K562 (cell line): ENCODE results near the gene KCNH2. TPM values are rescaled to one million over a fixed set of nuclear protein-coding genes. Genes with fewer than 3 reads are reported as not detected.

Experiments
- ATAC-seq: fragments of 200-7000 bp; cut with Tn5 transposase; 3 replicates; pipeline ENCODE4 v1.9.1; 2020; ENCODE audit warnings: moderate library complexity
- BruUV-seq: library from RNA; stranded (reverse); fragments of 400-500 nt; replicated peaks from 2 replicates; lab custom pipeline; 2021; lab: Mats Ljungman, UMichigan
- CTCF ChIA-PET: fragments of 300-600 bp; formaldehyde crosslinking; extraction: SDS; loops from one replicate; lab custom pipeline; 2021; ENCODE audit warnings: low intra/inter-chr PET ratio; lab: Yijun Ruan, JAX
- POLR2A ChIA-PET: fragments of 300-600, 350-650 bp; sonication (Branson Sonifier 250); formaldehyde crosslinking; extraction: SDS; loops from one replicate; lab custom pipeline; 2021; ENCODE audit warnings: antibody characterized with exemption, inconsistent platforms; lab: Yijun Ruan, JAX
- DNase-seq, 4 experiments: peaks; one replicate each; pipeline versions ENCODE4 v3.0.0 to v3.0.0-alpha.2; 2011 to 2018; ENCODE audit warnings: low spot score in 3 of 4, mixed read lengths in 3 of 4; ENCODE audit errors: extremely low read depth in 1 of 4
- FAIRE-seq: peaks from 2 replicates; lab custom pipeline; 2011; peaks lifted over from hg19 to GRCh38; lab: Jason Lieb, UNC
- H2AFZ ChIP-seq: 2 replicates; pipeline ENCODE4 v1.6.0; 2011; ENCODE audit warnings: low read depth, low read length, control low read depth, inconsistent platforms
- H3K27ac ChIP-seq: fragments of 200-600 bp; 3 replicates; pipeline ENCODE4 v1.8.0; 2011; ENCODE audit warnings: low read depth, mild to moderate bottlenecking, control low read depth, inconsistent platforms, low read length, moderate library complexity, mixed read lengths; ENCODE audit errors: extremely low read depth
- H3K27me3 ChIP-seq, 2 experiments: fragments of 300-600 bp in 1 of 2; 2 replicates in 1 of 2; 3 replicates in 1 of 2; pipeline versions ENCODE4 v1.6.0 to v1.8.0; 2011; ENCODE audit warnings: inconsistent platforms in 2 of 2, low read length in 2 of 2, mild to moderate bottlenecking in 1 of 2, mixed read lengths in 1 of 2, moderate library complexity in 1 of 2; ENCODE audit not compliant: control insufficient read depth in 2 of 2, insufficient read depth in 2 of 2
- H3K36me3 ChIP-seq: fragments of 300-600 bp; 3 replicates; pipeline ENCODE4 v1.8.0; 2011; ENCODE audit warnings: mild to moderate bottlenecking, low read length, inconsistent platforms; ENCODE audit not compliant: control insufficient read depth, insufficient read depth
- H3K4me1 ChIP-seq, 2 experiments: fragments of 200-600 bp in 1 of 2; replicated peaks in 1 of 2; 2 replicates in 1 of 2; 3 replicates in 1 of 2; pipeline versions ENCODE4 v1.5.1 to v1.8.0; 2011; ENCODE audit warnings: inconsistent platforms in 2 of 2, low read length in 2 of 2, mild to moderate bottlenecking in 1 of 2, mixed read lengths in 1 of 2, moderate library complexity in 1 of 2; ENCODE audit not compliant: control insufficient read depth in 2 of 2, insufficient read depth in 2 of 2
- H3K4me2 ChIP-seq: 2 replicates; pipeline ENCODE4 v1.6.1; 2011; ENCODE audit warnings: low read length, control low read depth, inconsistent platforms, mixed read lengths; ENCODE audit not compliant: insufficient read depth
- H3K4me3 ChIP-seq: fragments of 200-600 bp; sonication (generic), shearing (Covaris generic); 2 replicates; pipeline ENCODE4 v1.5.1; 2016; ENCODE audit warnings: control low read depth, inconsistent platforms
- H3K79me2 ChIP-seq: fragments of 200-600 bp; 3 replicates; pipeline ENCODE4 v1.8.0; 2011; ENCODE audit warnings: low read length, inconsistent platforms; ENCODE audit not compliant: control insufficient read depth, insufficient read depth
- H3K9ac ChIP-seq, 2 experiments: 2 replicates each; pipeline versions ENCODE4 v1.6.0 to v1.6.1; 2011; ENCODE audit warnings: low read depth in 2 of 2, low read length in 2 of 2, control low read depth in 1 of 2, inconsistent platforms in 1 of 2, mild to moderate bottlenecking in 1 of 2, mixed read lengths in 1 of 2; ENCODE audit not compliant: insufficient read depth in 1 of 2
- H3K9me1 ChIP-seq: one replicate; pipeline ENCODE4 v1.6.0; 2011; ENCODE audit warnings: inconsistent platforms, mild to moderate bottlenecking, low read length, moderate library complexity; ENCODE audit not compliant: control insufficient read depth, insufficient read depth
- H3K9me3 ChIP-seq: replicated peaks from 2 replicates; pipeline ENCODE4 v1.5.1; 2011; ENCODE audit warnings: low read depth, low read length, inconsistent platforms; ENCODE audit not compliant: control insufficient read depth, insufficient read depth
- H4K20me1 ChIP-seq: replicated peaks from 2 replicates; pipeline ENCODE4 v1.6.1; 2011; ENCODE audit warnings: low read length, inconsistent platforms, mixed read lengths; ENCODE audit not compliant: control insufficient read depth, insufficient read depth
- CBFA2T3 ChIP-seq: fragments of 450-650 bp; IDR thresholded peaks from 2 replicates; pipeline ENCODE4 v1.6.1; 2017
- PCBP2 ChIP-seq: fragments of 200-400 bp; formaldehyde crosslinking; IDR thresholded peaks from 2 replicates; pipeline ENCODE4 v1.6.1; 2018; ENCODE audit warnings: low read length, low read depth, mild to moderate bottlenecking, moderate library complexity; ENCODE audit not compliant: poor library complexity, severe bottlenecking
- RHOXF2B ChIP-seq: fragments of 250-450 bp; sonication (Bioruptor Pico); conservative IDR thresholded peaks from 2 replicates; pipeline ENCODE4 v1.5.1; 2021
- RUNX1 ChIP-seq: sonication (generic); IDR thresholded peaks from 2 replicates; pipeline ENCODE4 v1.6.1; 2016; ENCODE audit warnings: antibody characterized with exemption, low read depth
- WGBS: fragments of 100-300 bp; shearing (Covaris generic); methylation state at CpG from one replicate; pipeline ENCODE4 v1.1.6; 2016; ENCODE audit warnings: low coverage, mixed read lengths; ENCODE audit not compliant: insufficient coverage; ENCODE audit errors: missing lambda C conversion rate; 5-methylcytosine and 5-hydroxymethylcytosine counted together
- in situ Hi-C: fragments of 300-500 bp; cut with MboI; formaldehyde crosslinking; loops from 4 replicates; pipeline ENCODE4 v1.15.0; 2018; ENCODE audit warnings: inconsistent platforms, mixed read lengths
- intact Hi-C: fragments of 100-400 bp; cut with micrococcal nuclease; formaldehyde crosslinking; loops from 2 replicates; pipeline ENCODE4 v1.14.2; 2022
- polyA plus RNA-seq, 8 experiments: library from polyadenylated mRNA; depleted of rRNA in 4 of 8; stranded (reverse) in 5 of 8; unstranded in 3 of 8; fragments of >200 nt; fragmentation: Nextera tagmentation in 2 of 8; fragmentation: Illumina TruSeq in 1 of 8; extraction: Ambion mirVana in 2 of 8; extraction: Trizol in 1 of 8; gene quantifications; 2 replicates each; pipeline versions ENCODE4 v1.2.1 to v1.2.3, GENCODE V29; 2011 to 2014; ENCODE audit warnings: inconsistent platforms in 1 of 8, missing spikeins in 1 of 8
- total RNA-seq, 7 experiments: library from RNA; depleted of rRNA in 6 of 7; stranded (reverse); fragments of >200 nt in 6 of 7; fragmentation: Illumina TruSeq in 2 of 7; extraction: Trizol in 2 of 7; gene quantifications; 2 replicates each; pipeline versions ENCODE4 v1.2.1 to v1.2.3, GENCODE V29; 2011 to 2021; ENCODE audit warnings: low replicate concordance in 1 of 7
- TF ChIP-seq, protein P1 (sequence below): sonication (generic); formaldehyde crosslinking; IDR thresholded peaks from 2 replicates; pipeline ENCODE4 v1.8.0; 2023; ENCODE audit warnings: mild to moderate bottlenecking, missing genetic modification reagents
- TF ChIP-seq, protein P2 (sequence below), 2 experiments: fragments of 450-650 bp; conservative IDR thresholded peaks; 2 replicates each; pipeline ENCODE4 v1.6.1; 2017; ENCODE audit warnings: mild to moderate bottlenecking in 2 of 2, moderate library complexity in 2 of 2
- TF ChIP-seq, protein P3 (sequence below): sonication (generic); formaldehyde crosslinking; IDR thresholded peaks from 2 replicates; pipeline ENCODE4 v1.8.1; 2023; ENCODE audit warnings: mild to moderate bottlenecking, missing genetic modification reagents
- TF ChIP-seq, protein P4 (sequence below): sonication (generic); formaldehyde crosslinking; IDR thresholded peaks from 2 replicates; pipeline ENCODE4 v1.8.0; 2022; ENCODE audit warnings: mild to moderate bottlenecking, missing genetic modification reagents

Gene KCNH2
- total and polyA plus RNA-seq, 9 of the 15 experiments (the other 6 are each of a cell fraction or from before 2014, with no cell fraction given) = 18.1 to 368 (median 218) TPM

DNA sequence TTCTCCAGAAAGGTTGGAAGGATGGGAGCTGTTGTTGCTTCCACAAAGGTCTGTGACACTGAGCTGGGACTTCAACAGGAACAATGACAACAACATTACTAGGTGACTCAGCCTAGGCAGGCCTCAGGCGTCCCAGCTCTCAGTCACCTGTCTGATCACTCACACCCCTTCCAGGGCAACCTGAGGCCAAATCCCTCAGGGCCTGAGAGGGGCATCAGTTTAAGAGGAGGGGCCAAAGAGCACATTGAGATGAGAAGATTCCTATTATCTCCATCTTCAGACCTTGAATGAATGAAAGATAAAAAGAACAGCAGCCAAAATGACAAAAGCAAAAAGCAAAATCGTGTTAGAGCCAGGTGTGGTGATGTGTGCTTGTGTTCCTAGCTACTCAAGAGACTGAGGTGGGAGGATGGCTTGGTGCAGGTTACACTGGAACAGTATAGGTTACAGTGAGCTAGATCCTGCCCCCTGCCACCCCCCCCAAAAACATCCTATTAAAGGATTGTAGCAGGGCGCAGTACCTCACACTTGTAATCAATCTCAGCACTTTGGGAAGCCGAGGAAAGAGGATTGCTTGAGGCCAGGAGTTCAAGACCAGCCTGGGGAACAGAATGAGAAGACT lies 46.4 kb upstream of the KCNH2 start, which contains the start of gene ATG9B:
Gene ATG9B (minus strand): TSS at position 60 of the 622 bp plus-strand sequence. CDS start 71 bp downstream, outside the sequence.
- Histone ChIP-seq H3K4me1 (peaks cover 39 to 61% of the 10 kb centered on the region in 2 experiments), H3K79me2 (peaks cover 9% of the 10 kb centered on the region; the same call in 2 of the 3 replicates), H3K9me1 (no peaks in the 10 kb centered on the region), H3K27ac (no peak within 1 kb of the TSS), H4K20me1 (no peaks in the 10 kb centered on the region), H2AFZ (peak within 1 kb of the TSS; percentile 30; the same call in 1 of the 2 replicates), H3K36me3 (peaks cover under 1% of the 10 kb centered on the region; the same call in 1 of the 3 replicates), H3K9me3 (no peaks in the 10 kb centered on the region), H3K9ac (peak within 1 kb of the TSS in 1 of 2 experiments; percentile 56; a peak in 2 of 4 replicates), H3K4me3 (no peak within 1 kb of the TSS), H3K27me3 (no peaks in the 10 kb centered on the region), H3K4me2 (no peak within 1 kb of the TSS)
- POLR2A ChIA-PET = interaction anchor here (0.9 to 14.3 kb wide), 4 partner anchors 10 to 71 kb away, joined by 3 to 146 read pairs (median 4); no protein-coding TSS in a partner anchor
- BruUV-seq = no TSS peak
- in situ Hi-C loops (no loop called here), intact Hi-C loops (no loop called here)
- 42% methylated on average over 4 of the region's 4 CpGs for WGBS
- CTCF ChIA-PET = no interaction called here
- no peak for FAIRE-seq
- peak in 1 of 4 experiments; percentile 61 for DNase-seq
- no peak for ATAC-seq
- TF ChIP-seq, protein P1, sequence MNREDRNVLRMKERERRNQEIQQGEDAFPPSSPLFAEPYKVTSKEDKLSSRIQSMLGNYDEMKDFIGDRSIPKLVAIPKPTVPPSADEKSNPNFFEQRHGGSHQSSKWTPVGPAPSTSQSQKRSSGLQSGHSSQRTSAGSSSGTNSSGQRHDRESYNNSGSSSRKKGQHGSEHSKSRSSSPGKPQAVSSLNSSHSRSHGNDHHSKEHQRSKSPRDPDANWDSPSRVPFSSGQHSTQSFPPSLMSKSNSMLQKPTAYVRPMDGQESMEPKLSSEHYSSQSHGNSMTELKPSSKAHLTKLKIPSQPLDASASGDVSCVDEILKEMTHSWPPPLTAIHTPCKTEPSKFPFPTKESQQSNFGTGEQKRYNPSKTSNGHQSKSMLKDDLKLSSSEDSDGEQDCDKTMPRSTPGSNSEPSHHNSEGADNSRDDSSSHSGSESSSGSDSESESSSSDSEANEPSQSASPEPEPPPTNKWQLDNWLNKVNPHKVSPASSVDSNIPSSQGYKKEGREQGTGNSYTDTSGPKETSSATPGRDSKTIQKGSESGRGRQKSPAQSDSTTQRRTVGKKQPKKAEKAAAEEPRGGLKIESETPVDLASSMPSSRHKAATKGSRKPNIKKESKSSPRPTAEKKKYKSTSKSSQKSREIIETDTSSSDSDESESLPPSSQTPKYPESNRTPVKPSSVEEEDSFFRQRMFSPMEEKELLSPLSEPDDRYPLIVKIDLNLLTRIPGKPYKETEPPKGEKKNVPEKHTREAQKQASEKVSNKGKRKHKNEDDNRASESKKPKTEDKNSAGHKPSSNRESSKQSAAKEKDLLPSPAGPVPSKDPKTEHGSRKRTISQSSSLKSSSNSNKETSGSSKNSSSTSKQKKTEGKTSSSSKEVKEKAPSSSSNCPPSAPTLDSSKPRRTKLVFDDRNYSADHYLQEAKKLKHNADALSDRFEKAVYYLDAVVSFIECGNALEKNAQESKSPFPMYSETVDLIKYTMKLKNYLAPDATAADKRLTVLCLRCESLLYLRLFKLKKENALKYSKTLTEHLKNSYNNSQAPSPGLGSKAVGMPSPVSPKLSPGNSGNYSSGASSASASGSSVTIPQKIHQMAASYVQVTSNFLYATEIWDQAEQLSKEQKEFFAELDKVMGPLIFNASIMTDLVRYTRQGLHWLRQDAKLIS (CRISPR knock-in tag) = no peak
- TF ChIP-seq, protein P2, sequence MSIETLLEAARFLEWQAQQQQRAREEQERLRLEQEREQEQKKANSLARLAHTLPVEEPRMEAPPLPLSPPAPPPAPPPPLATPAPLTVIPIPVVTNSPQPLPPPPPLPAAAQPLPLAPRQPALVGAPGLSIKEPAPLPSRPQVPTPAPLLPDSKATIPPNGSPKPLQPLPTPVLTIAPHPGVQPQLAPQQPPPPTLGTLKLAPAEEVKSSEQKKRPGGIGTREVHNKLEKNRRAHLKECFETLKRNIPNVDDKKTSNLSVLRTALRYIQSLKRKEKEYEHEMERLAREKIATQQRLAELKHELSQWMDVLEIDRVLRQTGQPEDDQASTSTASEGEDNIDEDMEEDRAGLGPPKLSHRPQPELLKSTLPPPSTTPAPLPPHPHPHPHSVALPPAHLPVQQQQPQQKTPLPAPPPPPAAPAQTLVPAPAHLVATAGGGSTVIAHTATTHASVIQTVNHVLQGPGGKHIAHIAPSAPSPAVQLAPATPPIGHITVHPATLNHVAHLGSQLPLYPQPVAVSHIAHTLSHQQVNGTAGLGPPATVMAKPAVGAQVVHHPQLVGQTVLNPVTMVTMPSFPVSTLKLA (conservative IDR thresholded peaks at IDR 0.05) = no peak
- no peak for TF ChIP-seq RUNX1
- TF ChIP-seq, protein P3, sequence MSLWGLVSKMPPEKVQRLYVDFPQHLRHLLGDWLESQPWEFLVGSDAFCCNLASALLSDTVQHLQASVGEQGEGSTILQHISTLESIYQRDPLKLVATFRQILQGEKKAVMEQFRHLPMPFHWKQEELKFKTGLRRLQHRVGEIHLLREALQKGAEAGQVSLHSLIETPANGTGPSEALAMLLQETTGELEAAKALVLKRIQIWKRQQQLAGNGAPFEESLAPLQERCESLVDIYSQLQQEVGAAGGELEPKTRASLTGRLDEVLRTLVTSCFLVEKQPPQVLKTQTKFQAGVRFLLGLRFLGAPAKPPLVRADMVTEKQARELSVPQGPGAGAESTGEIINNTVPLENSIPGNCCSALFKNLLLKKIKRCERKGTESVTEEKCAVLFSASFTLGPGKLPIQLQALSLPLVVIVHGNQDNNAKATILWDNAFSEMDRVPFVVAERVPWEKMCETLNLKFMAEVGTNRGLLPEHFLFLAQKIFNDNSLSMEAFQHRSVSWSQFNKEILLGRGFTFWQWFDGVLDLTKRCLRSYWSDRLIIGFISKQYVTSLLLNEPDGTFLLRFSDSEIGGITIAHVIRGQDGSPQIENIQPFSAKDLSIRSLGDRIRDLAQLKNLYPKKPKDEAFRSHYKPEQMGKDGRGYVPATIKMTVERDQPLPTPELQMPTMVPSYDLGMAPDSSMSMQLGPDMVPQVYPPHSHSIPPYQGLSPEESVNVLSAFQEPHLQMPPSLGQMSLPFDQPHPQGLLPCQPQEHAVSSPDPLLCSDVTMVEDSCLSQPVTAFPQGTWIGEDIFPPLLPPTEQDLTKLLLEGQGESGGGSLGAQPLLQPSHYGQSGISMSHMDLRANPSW (CRISPR knock-in tag) = 0 out of 2 replicates have a peak, but pooled peaks have one; percentile 51
- no peak for TF ChIP-seq RHOXF2B (CRISPR knock-in tag)
- TF ChIP-seq, protein P4, sequence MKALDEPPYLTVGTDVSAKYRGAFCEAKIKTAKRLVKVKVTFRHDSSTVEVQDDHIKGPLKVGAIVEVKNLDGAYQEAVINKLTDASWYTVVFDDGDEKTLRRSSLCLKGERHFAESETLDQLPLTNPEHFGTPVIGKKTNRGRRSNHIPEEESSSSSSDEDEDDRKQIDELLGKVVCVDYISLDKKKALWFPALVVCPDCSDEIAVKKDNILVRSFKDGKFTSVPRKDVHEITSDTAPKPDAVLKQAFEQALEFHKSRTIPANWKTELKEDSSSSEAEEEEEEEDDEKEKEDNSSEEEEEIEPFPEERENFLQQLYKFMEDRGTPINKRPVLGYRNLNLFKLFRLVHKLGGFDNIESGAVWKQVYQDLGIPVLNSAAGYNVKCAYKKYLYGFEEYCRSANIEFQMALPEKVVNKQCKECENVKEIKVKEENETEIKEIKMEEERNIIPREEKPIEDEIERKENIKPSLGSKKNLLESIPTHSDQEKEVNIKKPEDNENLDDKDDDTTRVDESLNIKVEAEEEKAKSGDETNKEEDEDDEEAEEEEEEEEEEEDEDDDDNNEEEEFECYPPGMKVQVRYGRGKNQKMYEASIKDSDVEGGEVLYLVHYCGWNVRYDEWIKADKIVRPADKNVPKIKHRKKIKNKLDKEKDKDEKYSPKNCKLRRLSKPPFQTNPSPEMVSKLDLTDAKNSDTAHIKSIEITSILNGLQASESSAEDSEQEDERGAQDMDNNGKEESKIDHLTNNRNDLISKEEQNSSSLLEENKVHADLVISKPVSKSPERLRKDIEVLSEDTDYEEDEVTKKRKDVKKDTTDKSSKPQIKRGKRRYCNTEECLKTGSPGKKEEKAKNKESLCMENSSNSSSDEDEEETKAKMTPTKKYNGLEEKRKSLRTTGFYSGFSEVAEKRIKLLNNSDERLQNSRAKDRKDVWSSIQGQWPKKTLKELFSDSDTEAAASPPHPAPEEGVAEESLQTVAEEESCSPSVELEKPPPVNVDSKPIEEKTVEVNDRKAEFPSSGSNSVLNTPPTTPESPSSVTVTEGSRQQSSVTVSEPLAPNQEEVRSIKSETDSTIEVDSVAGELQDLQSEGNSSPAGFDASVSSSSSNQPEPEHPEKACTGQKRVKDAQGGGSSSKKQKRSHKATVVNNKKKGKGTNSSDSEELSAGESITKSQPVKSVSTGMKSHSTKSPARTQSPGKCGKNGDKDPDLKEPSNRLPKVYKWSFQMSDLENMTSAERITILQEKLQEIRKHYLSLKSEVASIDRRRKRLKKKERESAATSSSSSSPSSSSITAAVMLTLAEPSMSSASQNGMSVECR (CRISPR knock-in tag) = no peak
- TF ChIP-seq PCBP2 = no peak
- TF ChIP-seq CBFA2T3 = peak; percentile 59
